A549 treated with DMSO at 1 μM for 4 hours (cell line): ENCODE results near the gene NTM. TPM values are rescaled to one million over a fixed set of nuclear protein-coding genes. Genes with fewer than 3 reads are reported as not detected.

ENCODE experiments used
- total RNA-seq: library from RNA; stranded (reverse); fragments of 200-300 nt; extraction: Qiagen RNA extraction; gene quantifications from 5 replicates; pipeline ENCODE4 v1.2.3, GENCODE V29; 2022; ENCODE audit warnings: low read depth

NTM gene
- total RNA-seq = not detected in 5 replicates

DNA sequence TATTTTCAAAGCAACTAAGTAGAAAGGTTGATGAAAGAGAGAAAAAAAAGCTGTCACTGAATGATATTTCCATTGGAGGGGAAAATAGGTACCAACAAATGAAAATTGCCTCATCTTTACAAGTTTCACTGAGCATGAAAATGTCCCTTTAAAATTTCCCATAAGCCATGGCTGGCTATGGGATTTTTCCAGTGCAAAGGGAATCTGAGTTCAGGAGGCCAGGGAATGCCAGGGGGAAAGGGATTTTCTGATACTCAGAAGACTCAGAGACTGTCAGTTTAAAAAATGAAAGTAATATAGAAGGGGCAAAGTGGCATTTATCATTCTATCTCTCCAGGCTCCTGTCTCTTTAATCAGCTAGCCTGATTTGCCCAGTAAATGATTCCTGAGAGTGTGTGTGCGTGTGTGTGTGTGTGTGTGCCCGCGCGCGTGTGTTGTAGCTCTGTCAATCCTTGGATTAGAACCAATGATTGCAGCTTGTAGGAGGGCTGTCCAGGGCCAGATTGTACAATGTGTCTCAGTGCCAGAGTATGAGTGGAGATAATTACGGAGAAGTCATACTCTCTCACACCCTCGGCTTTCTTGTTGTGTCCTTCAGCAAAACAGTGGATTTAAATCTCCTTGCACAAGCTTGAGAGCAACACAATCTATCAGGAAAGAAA, at the start of gene NTM:
NTM (plus strand) TSS at position 526 of the 662 bp plus-strand sequence.

